Neuronal stem cell (in vitro differentiated cells): ENCODE results near the gene PTPRD.

ENCODE experiments used
- DNase-seq: peaks from one replicate; pipeline ENCODE4 v3.0.0-alpha.2; 2013; ENCODE audit warnings: low spot score
- H2AFZ ChIP-seq: one replicate; pipeline ENCODE4 v1.6.1; 2013; ENCODE audit warnings: mild to moderate bottlenecking, low read length, inconsistent platforms
- H2AK5ac ChIP-seq: 2 replicates; pipeline ENCODE4 v1.6.1; 2013; ENCODE audit warnings: low read depth, mild to moderate bottlenecking, inconsistent platforms, low read length, moderate library complexity, mixed read lengths
- H2BK120ac ChIP-seq: 2 replicates; pipeline ENCODE4 v1.6.1; 2013; ENCODE audit warnings: low read depth, mild to moderate bottlenecking, inconsistent platforms, low read length, moderate library complexity, mixed read lengths
- H2BK12ac ChIP-seq: one replicate; pipeline ENCODE4 v1.6.1; 2013; ENCODE audit warnings: low read length, inconsistent platforms
- H2BK15ac ChIP-seq: 2 replicates; pipeline ENCODE4 v1.6.1; 2013; ENCODE audit warnings: mild to moderate bottlenecking, low read length, inconsistent platforms, mixed read lengths
- H2BK5ac ChIP-seq: one replicate; pipeline ENCODE4 v1.6.1; 2013; ENCODE audit warnings: inconsistent platforms, mild to moderate bottlenecking, low read length, moderate library complexity
- H3K14ac ChIP-seq: one replicate; pipeline ENCODE4 v1.6.1; 2013; ENCODE audit warnings: low read length, inconsistent platforms
- H3K18ac ChIP-seq: 2 replicates; pipeline ENCODE4 v1.6.1; 2013; ENCODE audit warnings: low read length, inconsistent platforms
- H3K23ac ChIP-seq: 2 replicates; pipeline ENCODE4 v1.6.1; 2013; ENCODE audit warnings: low read depth, mild to moderate bottlenecking, mixed read lengths, low read length, inconsistent platforms; ENCODE audit not compliant: poor library complexity
- H3K27ac ChIP-seq: replicated peaks from 3 replicates; pipeline ENCODE4 v1.5.1; 2013; ENCODE audit warnings: low read length, inconsistent platforms
- H3K27me3 ChIP-seq, 3 experiments: 2 replicates each; pipeline ENCODE4 v1.6.1; 2013; ENCODE audit warnings: low read length in 3 of 3, mild to moderate bottlenecking in 2 of 3, inconsistent platforms in 1 of 3, low read depth in 1 of 3, mixed read lengths in 1 of 3, moderate library complexity in 1 of 3; ENCODE audit not compliant: control insufficient read depth in 3 of 3, insufficient read depth in 3 of 3
- H3K36me3 ChIP-seq, 2 donors: replicated peaks in 1 of 2; 2 replicates each; pipeline ENCODE4 v1.6.1; 2013; ENCODE audit warnings: low read length in 2 of 2; ENCODE audit not compliant: control insufficient read depth in 2 of 2, insufficient read depth in 2 of 2
- H3K4ac ChIP-seq: 2 replicates; pipeline ENCODE4 v1.6.1; 2013; ENCODE audit warnings: inconsistent platforms, mild to moderate bottlenecking, low read length, moderate library complexity
- H3K4me1 ChIP-seq, 2 donors: 1 replicate in 1 of 2; 2 replicates in 1 of 2; pipeline ENCODE4 v1.6.1; 2013; ENCODE audit warnings: low read length in 2 of 2, low read depth in 1 of 2; ENCODE audit not compliant: control insufficient read depth in 2 of 2, insufficient read depth in 1 of 2
- H3K4me2 ChIP-seq: one replicate; pipeline ENCODE4 v1.6.1; 2013; ENCODE audit warnings: mild to moderate bottlenecking, low read length, inconsistent platforms; ENCODE audit not compliant: insufficient read depth, poor library complexity, severe bottlenecking
- H3K4me3 ChIP-seq, 2 donors: 2 replicates each; pipeline ENCODE4 v1.5.1; 2013; ENCODE audit warnings: low read length in 2 of 2, mild to moderate bottlenecking in 2 of 2, inconsistent platforms in 1 of 2, moderate library complexity in 1 of 2
- H3K79me1 ChIP-seq: one replicate; pipeline ENCODE4 v1.6.1; 2013; ENCODE audit warnings: low read depth, mild to moderate bottlenecking, inconsistent platforms, low read length, moderate library complexity
- H3K9ac ChIP-seq: one replicate; pipeline ENCODE4 v1.6.1; 2013; ENCODE audit warnings: mild to moderate bottlenecking, low read depth, low read length, inconsistent platforms; ENCODE audit not compliant: poor library complexity
- H3K9me3 ChIP-seq, 2 donors: replicated peaks in 1 of 2; 2 replicates each; pipeline versions ENCODE3 to v1.6.1; 2013; ENCODE audit warnings: low read length in 2 of 2, mild to moderate bottlenecking in 2 of 2, inconsistent platforms in 1 of 2, low read depth in 1 of 2, mixed read lengths in 1 of 2, moderate library complexity in 1 of 2; ENCODE audit not compliant: control insufficient read depth in 2 of 2, insufficient read depth in 1 of 2
- H4K8ac ChIP-seq: one replicate; pipeline ENCODE4 v1.6.1; 2013; ENCODE audit warnings: low read depth, mild to moderate bottlenecking, inconsistent platforms, low read length, moderate library complexity
- H4K91ac ChIP-seq: one replicate; pipeline ENCODE4 v1.6.1; 2013; ENCODE audit warnings: low read length, low read depth, mild to moderate bottlenecking, inconsistent platforms; ENCODE audit not compliant: poor library complexity
- WGBS, 2 donors: extraction: QIAGEN DNeasy Blood & Tissue Kit; methylation state at CpG; one replicate each; pipeline ENCODE4 v1.1.7; 2013; ENCODE audit warnings: missing lambda C conversion rate in 2 of 2, mixed read lengths in 1 of 2; ENCODE audit not compliant: insufficient read length in 2 of 2, insufficient replicate concordance in 1 of 2; ENCODE audit errors: extremely low coverage in 2 of 2; 5-methylcytosine and 5-hydroxymethylcytosine counted together

Gene PTPRD

GRCh38 chr9:10236161-10236560 lies 376.6 kb downstream of the PTPRD start:
- Histone ChIP-seq H2AK5ac (no peak overlapping the region), H3K9me3 (no peaks in the 10 kb centered on the region), H3K18ac (no peak overlapping the region)

DNA sequence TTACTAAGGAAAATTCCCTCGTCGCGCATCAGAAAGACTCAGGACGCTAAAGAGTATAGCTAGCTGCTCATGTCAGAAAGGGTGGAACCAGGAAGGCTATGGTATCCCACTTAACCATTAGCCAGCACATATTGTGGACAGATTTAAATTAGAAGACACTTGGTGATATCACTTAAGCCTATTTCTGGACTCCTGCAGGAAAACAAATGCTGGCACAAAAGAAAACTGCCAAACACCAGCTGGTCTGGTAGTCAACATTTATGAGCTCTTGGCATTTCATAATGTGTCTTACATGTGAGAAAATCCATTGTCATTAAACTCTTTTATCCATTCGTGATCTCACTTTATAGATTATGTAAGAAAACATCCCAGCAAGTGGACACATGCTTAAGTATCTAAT lies 377.4 kb downstream of the PTPRD start:
- H3K23ac ChIP-seq, result no peak overlapping the region
- H4K8ac ChIP-seq, result no peak overlapping the region
- H3K9ac ChIP-seq, result no peak overlapping the region
- WGBS, 2 donors, result no CpG with 5 or more reads among the region's 5 CpGs
- H3K27ac ChIP-seq, result no peak overlapping the region
- H3K4ac ChIP-seq, result no peak overlapping the region
- no peaks in the 10 kb centered on the region for H3K79me1 ChIP-seq
- no peaks in the 10 kb centered on the region for H3K27me3 ChIP-seq
- no peak overlapping the region for H3K4me3 ChIP-seq
- H2AK5ac ChIP-seq, result no peak overlapping the region
- H3K4me1 ChIP-seq, result peaks cover 0 to 2% of the 10 kb centered on the region in 2 donors
- H3K4me2 ChIP-seq, result no peak overlapping the region
- H3K18ac ChIP-seq, result no peak overlapping the region
- no peak overlapping the region for H4K91ac ChIP-seq
- H2BK12ac ChIP-seq, result no peak overlapping the region
- H3K14ac ChIP-seq, result no peak overlapping the region
- no peak overlapping the region for H2BK15ac ChIP-seq
- H2AFZ ChIP-seq, result no peak overlapping the region
- H2BK120ac ChIP-seq, result no peak overlapping the region
- DNase-seq, result no peak
- no peaks in the 10 kb centered on the region for H3K36me3 ChIP-seq
- no peaks in the 10 kb centered on the region for H3K9me3 ChIP-seq
- no peak overlapping the region for H2BK5ac ChIP-seq

More at GRCh38 chr9:10236161-10236560, 376.6 kb downstream of the PTPRD start:
- H3K4me1 ChIP-seq, result peaks cover 0 to 2% of the 10 kb centered on the region in 2 donors
- no peaks in the 10 kb centered on the region for H3K27me3 ChIP-seq
- H2AFZ ChIP-seq, result no peak overlapping the region
- H3K14ac ChIP-seq, result no peak overlapping the region
- no peaks in the 10 kb centered on the region for H3K79me1 ChIP-seq
- H3K36me3 ChIP-seq, result no peaks in the 10 kb centered on the region
- H4K91ac ChIP-seq, result no peak overlapping the region
- no peak overlapping the region for H2BK120ac ChIP-seq
- H3K9ac ChIP-seq, result no peak overlapping the region
- DNase-seq, result no peak
- H3K4me3 ChIP-seq, result no peak overlapping the region
- H2BK12ac ChIP-seq, result no peak overlapping the region
- H3K4me2 ChIP-seq, result no peak overlapping the region
- H3K4ac ChIP-seq, result no peak overlapping the region
- H2BK5ac ChIP-seq, result no peak overlapping the region
- H3K23ac ChIP-seq, result no peak overlapping the region
- no CpG with 5 or more reads among the region's 2 CpGs for WGBS, 2 donors
- H3K27ac ChIP-seq, result no peak overlapping the region
- no peak overlapping the region for H4K8ac ChIP-seq
- no peak overlapping the region for H2BK15ac ChIP-seq

- Histone ChIP-seq H3K4me3 (no peak overlapping the region), H2AK5ac (no peak overlapping the region), H3K9me3 (no peaks in the 10 kb centered on the region), H2BK120ac (no peak overlapping the region), H2BK15ac (no peak overlapping the region), H2AFZ (peak overlapping the region; percentile 36), H4K8ac (no peak overlapping the region), H2BK12ac (no peak overlapping the region), H3K4me2 (no peak overlapping the region), H3K4ac (no peak overlapping the region), H3K79me1 (no peaks in the 10 kb centered on the region), H3K18ac (no peak overlapping the region), H4K91ac (no peak overlapping the region), H3K9ac (no peak overlapping the region), H2BK5ac (no peak overlapping the region), H3K27me3 (no peaks in the 10 kb centered on the region), H3K4me1 (peaks cover 0 to 2% of the 10 kb centered on the region in 2 donors), H3K36me3 (no peaks in the 10 kb centered on the region), H3K23ac (no peak overlapping the region), H3K27ac (no peak overlapping the region), H3K14ac (no peak overlapping the region)
- no peak for DNase-seq
- no CpG with 5 or more reads among the region's 3 CpGs for WGBS, 2 donors
These were observed 380.4 kb downstream of the PTPRD start for GRCh38 chr9:10232352-10232930.

DNA sequence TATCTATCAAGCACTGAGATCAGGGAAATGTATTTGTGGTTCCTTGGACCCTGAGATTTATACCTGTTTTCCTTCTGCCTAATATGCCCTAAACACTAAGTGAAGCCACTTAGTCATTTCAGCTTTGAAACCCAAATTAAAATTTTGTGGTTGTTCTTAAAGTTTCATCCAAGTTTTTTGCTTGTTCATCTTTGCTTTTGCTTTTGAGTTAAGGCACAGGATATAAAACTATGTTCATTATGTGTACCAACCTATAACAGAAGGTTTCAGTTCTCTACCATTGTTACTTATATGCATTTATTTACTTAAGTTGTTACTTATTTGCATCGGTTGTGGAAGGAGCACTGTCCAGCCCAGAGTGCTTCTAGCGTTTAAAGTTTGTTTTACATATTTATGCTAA lies 382.3 kb downstream of the PTPRD start:
- no peak for DNase-seq
- H3K36me3 ChIP-seq, result no peaks in the 10 kb centered on the region
- H3K23ac ChIP-seq, result no peak overlapping the region
- no peak overlapping the region for H3K4me3 ChIP-seq
- no peak overlapping the region for H2AK5ac ChIP-seq
- no peak overlapping the region for H2BK5ac ChIP-seq
- no peak overlapping the region for H2BK15ac ChIP-seq
- H3K9me3 ChIP-seq, result peaks cover 0 to 2% of the 10 kb centered on the region in 2 donors
- H3K9ac ChIP-seq, result no peak overlapping the region
- WGBS, 2 donors, result no CpG with 5 or more reads among the region's 2 CpGs
- no peak overlapping the region for H2AFZ ChIP-seq
- no peak overlapping the region for H4K8ac ChIP-seq
- no peak overlapping the region for H3K18ac ChIP-seq
- no peak overlapping the region for H2BK12ac ChIP-seq
- H3K27ac ChIP-seq, result no peak overlapping the region
- H3K27me3 ChIP-seq, result no peaks in the 10 kb centered on the region
- no peak overlapping the region for H2BK120ac ChIP-seq
- H3K14ac ChIP-seq, result no peak overlapping the region
- no peaks in the 10 kb centered on the region for H3K79me1 ChIP-seq
- no peak overlapping the region for H4K91ac ChIP-seq
- no peak overlapping the region for H3K4ac ChIP-seq
- peaks cover 0 to 2% of the 10 kb centered on the region in 2 donors for H3K4me1 ChIP-seq
- H3K4me2 ChIP-seq, result no peak overlapping the region
